Naive B cell (primary cell): Measurements from ENCODE around the gene ARL17B. TPM values are rescaled to one million over a fixed set of nuclear protein-coding genes. Genes with fewer than 3 reads are reported as not detected.
"Not testable (repeated sequence)": the region's sequence is repeated elsewhere in the genome, so short reads cannot be mapped to it uniquely, and the experiment has no call there.

ENCODE experiments used
- ATAC-seq, 2 donors: fragments of 150-1000 bp; cut with Tn5 transposase; 2 replicates each; pipeline ENCODE4 v1.10.0; 2021; ENCODE audit warnings: low read depth in 2 of 2, mild to moderate bottlenecking in 2 of 2, moderate library complexity in 2 of 2
- DNase-seq: peaks from one replicate; pipeline ENCODE4 v3.0.0; 2022
- H3K27ac Mint-ChIP-seq, 6 donors: one replicate each; pipeline ENCODE4 v1.8.0; 2020 to 2022; ENCODE audit warnings: mild to moderate bottlenecking in 6 of 6, mixed read lengths in 6 of 6, moderate library complexity in 5 of 6, inconsistent platforms in 2 of 6
- H3K27me3 Mint-ChIP-seq, 3 donors: one replicate each; pipeline ENCODE4 v1.8.0; 2021 to 2022; ENCODE audit warnings: mixed read lengths in 3 of 3, mild to moderate bottlenecking in 1 of 3
- H3K36me3 Mint-ChIP-seq, 2 donors: one replicate each; pipeline ENCODE4 v1.8.0; 2020 to 2022; ENCODE audit warnings: mixed read lengths in 2 of 2, inconsistent platforms in 1 of 2, mild to moderate bottlenecking in 1 of 2
- H3K4me1 Mint-ChIP-seq, 3 donors: one replicate each; pipeline ENCODE4 v1.8.0; 2020 to 2022; ENCODE audit warnings: mixed read lengths in 3 of 3, inconsistent platforms in 1 of 3, mild to moderate bottlenecking in 1 of 3, moderate library complexity in 1 of 3
- H3K4me3 Mint-ChIP-seq, 8 donors: one replicate each; pipeline ENCODE4 v1.8.0; 2020 to 2022; ENCODE audit warnings: mild to moderate bottlenecking in 8 of 8, mixed read lengths in 8 of 8, moderate library complexity in 8 of 8, inconsistent platforms in 2 of 8
- H3K9me3 Mint-ChIP-seq, 7 donors: one replicate each; pipeline ENCODE4 v1.8.0; 2020 to 2022; ENCODE audit warnings: mixed read lengths in 7 of 7, mild to moderate bottlenecking in 5 of 7, inconsistent platforms in 2 of 7, moderate library complexity in 1 of 7
- polyA plus RNA-seq, 6 donors: library from polyadenylated mRNA; unstranded; fragments of 300-500 nt; fragmentation: Illumina TruSeq; gene quantifications; one replicate each; pipeline ENCODE4 v1.2.3, GENCODE V29; 2021; ENCODE audit warnings: low read depth in 6 of 6

Gene ARL17B
- 10 to 100 TPM; 13.2 to 27.8 (median 23.2) TPM for polyA plus RNA-seq

- ATAC-seq (peak; percentile 94 to 95), DNase-seq (peak; percentile 88)
- not testable (repeated sequence) for H3K27ac Mint-ChIP-seq, H3K9me3 Mint-ChIP-seq, H3K4me1 Mint-ChIP-seq, H3K27me3 Mint-ChIP-seq, H3K36me3 Mint-ChIP-seq
- peak within 1 kb of the TSS in 1 of 8 donors; percentile 64 for H3K4me3 Mint-ChIP-seq
Observed at GRCh38 chr17:46361755-46362154, at the start of gene ARL17B. Gene ARL17B, minus strand, starts transcription at chr17:46361766. Its CDS starts 3,369 bp downstream, at chr17:46358397.

- H3K27ac Mint-ChIP-seq, H3K4me1 Mint-ChIP-seq, DNase-seq, H3K27me3 Mint-ChIP-seq, H3K9me3 Mint-ChIP-seq, H3K36me3 Mint-ChIP-seq, ATAC-seq, H3K4me3 Mint-ChIP-seq: not testable (repeated sequence)
Observed at GRCh38 chr17:46409864-46410263, 48.3 kb upstream of the ARL17B start.

GRCh38 chr17:46407155-46407554, 45.6 kb upstream of the ARL17B start:
- ATAC-seq, H3K36me3 Mint-ChIP-seq, H3K27ac Mint-ChIP-seq, H3K9me3 Mint-ChIP-seq, H3K4me3 Mint-ChIP-seq, DNase-seq, H3K27me3 Mint-ChIP-seq, H3K4me1 Mint-ChIP-seq: not testable (repeated sequence)

- ATAC-seq, H3K9me3 Mint-ChIP-seq, H3K36me3 Mint-ChIP-seq, H3K4me3 Mint-ChIP-seq, H3K27me3 Mint-ChIP-seq, H3K27ac Mint-ChIP-seq, H3K4me1 Mint-ChIP-seq, DNase-seq: not testable (repeated sequence)
Observed at GRCh38 chr17:46401033-46401787, 39.6 kb upstream of the ARL17B start.

GRCh38 chr17:46400543-46400942, 39.0 kb upstream of the ARL17B start:
- not testable (repeated sequence) for H3K36me3 Mint-ChIP-seq, H3K27ac Mint-ChIP-seq, H3K9me3 Mint-ChIP-seq, DNase-seq, H3K4me1 Mint-ChIP-seq, ATAC-seq, H3K27me3 Mint-ChIP-seq, H3K4me3 Mint-ChIP-seq

- DNase-seq, H3K4me1 Mint-ChIP-seq, H3K27me3 Mint-ChIP-seq, H3K4me3 Mint-ChIP-seq, ATAC-seq, H3K36me3 Mint-ChIP-seq, H3K9me3 Mint-ChIP-seq, H3K27ac Mint-ChIP-seq: not testable (repeated sequence)
Observed at GRCh38 chr17:46399993-46400392, 38.4 kb upstream of the ARL17B start.

- H3K9me3 Mint-ChIP-seq, H3K27ac Mint-ChIP-seq, H3K4me1 Mint-ChIP-seq, H3K36me3 Mint-ChIP-seq, H3K27me3 Mint-ChIP-seq, H3K4me3 Mint-ChIP-seq, DNase-seq, ATAC-seq: not testable (repeated sequence)
Observed at GRCh38 chr17:46396292-46396691, 34.7 kb upstream of the ARL17B start.

- DNase-seq, H3K9me3 Mint-ChIP-seq, H3K4me3 Mint-ChIP-seq, H3K27ac Mint-ChIP-seq, H3K27me3 Mint-ChIP-seq, H3K36me3 Mint-ChIP-seq, H3K4me1 Mint-ChIP-seq, ATAC-seq: not testable (repeated sequence)
Observed at GRCh38 chr17:46393702-46394101, 32.1 kb upstream of the ARL17B start.

- H3K4me1 Mint-ChIP-seq, H3K27me3 Mint-ChIP-seq: not testable (repeated sequence)
- peak; percentile 27 to 43 for ATAC-seq
Observed at GRCh38 chr17:46385491-46385890, 23.9 kb upstream of the ARL17B start.

GRCh38 chr17:46383118-46383517, 21.6 kb upstream of the ARL17B start:
- H3K27me3 Mint-ChIP-seq, H3K4me1 Mint-ChIP-seq, H3K4me3 Mint-ChIP-seq, H3K9me3 Mint-ChIP-seq, ATAC-seq, H3K27ac Mint-ChIP-seq, DNase-seq, H3K36me3 Mint-ChIP-seq: not testable (repeated sequence)

More at GRCh38 chr17:46385491-46385890, 23.9 kb upstream of the ARL17B start:
- not testable (repeated sequence) for H3K36me3 Mint-ChIP-seq, H3K4me3 Mint-ChIP-seq, H3K27ac Mint-ChIP-seq, DNase-seq, H3K9me3 Mint-ChIP-seq

- not testable (repeated sequence) for H3K9me3 Mint-ChIP-seq, H3K4me3 Mint-ChIP-seq, H3K27ac Mint-ChIP-seq, H3K4me1 Mint-ChIP-seq, H3K27me3 Mint-ChIP-seq, H3K36me3 Mint-ChIP-seq, DNase-seq
- ATAC-seq: peak; percentile 82 to 89
Observed at GRCh38 chr17:46373418-46373817, 11.9 kb upstream of the ARL17B start.

GRCh38 chr17:46372236-46373229, 11.0 kb upstream of the ARL17B start:
- ATAC-seq: peak; percentile 60 to 71
- H3K4me3 Mint-ChIP-seq, DNase-seq, H3K27me3 Mint-ChIP-seq, H3K9me3 Mint-ChIP-seq, H3K4me1 Mint-ChIP-seq, H3K27ac Mint-ChIP-seq, H3K36me3 Mint-ChIP-seq: not testable (repeated sequence)

GRCh38 chr17:46367520-46367919, 6.0 kb upstream of the ARL17B start:
- H3K4me1 Mint-ChIP-seq, H3K27me3 Mint-ChIP-seq, H3K9me3 Mint-ChIP-seq, ATAC-seq, DNase-seq, H3K4me3 Mint-ChIP-seq, H3K36me3 Mint-ChIP-seq, H3K27ac Mint-ChIP-seq: not testable (repeated sequence)
